Measurements from ENCODE around the gene MUS81. TPM values are rescaled to one million over a fixed set of nuclear protein-coding genes. Genes with fewer than 3 reads are reported as not detected.

Gene MUS81
- total and polyA plus RNA-seq, 2 of the 13 experiments (the other 11 are each of a cell fraction or from before 2014, with no cell fraction given) = 25.6 to 30.2 TPM

DNA sequence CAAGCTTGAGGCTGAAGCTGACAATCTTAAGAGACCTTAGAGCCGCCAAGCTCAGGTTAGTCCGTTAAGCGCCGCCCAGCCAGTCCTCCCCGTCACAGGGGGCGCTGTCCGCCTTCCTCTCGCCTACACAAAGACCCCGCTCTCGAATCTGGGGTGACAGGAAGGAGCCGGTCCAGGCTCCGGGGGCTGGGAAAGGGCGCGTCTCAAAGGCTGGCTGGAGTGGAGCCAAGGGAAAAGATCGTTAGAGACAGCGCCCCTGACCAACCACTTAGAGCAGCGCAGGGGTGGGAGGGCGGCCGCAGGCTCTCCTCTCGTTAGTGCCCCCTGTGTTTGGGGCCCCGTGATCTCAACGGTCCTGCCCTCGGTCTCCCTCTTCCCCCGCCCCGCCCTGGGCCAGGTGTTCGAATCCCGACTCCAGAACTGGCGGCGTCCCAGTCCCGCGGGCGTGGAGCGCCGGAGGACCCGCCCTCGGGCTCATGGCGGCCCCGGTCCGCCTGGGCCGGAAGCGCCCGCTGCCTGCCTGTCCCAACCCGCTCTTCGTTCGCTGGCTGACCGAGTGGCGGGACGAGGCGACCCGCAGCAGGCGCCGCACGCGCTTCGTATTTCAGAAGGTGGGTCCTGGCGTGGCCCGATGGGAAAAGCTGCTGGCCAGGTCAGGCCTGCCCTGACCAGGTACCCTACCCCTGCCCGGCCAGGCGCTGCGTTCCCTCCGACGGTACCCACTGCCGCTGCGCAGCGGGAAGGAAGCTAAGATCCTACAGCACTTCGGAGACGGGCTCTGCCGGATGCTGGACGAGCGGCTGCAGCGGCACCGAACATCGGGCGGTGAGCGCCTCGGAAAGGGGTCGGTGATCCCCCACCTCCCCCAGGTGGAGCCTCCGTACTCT, at the start of gene MUS81 (continued):
- TF ChIP-seq PHB2 (IDR thresholded peaks at IDR 0.05; ENCODE audit: partially characterized antibody) (no peak), HMG20A (CRISPR knock-in tag; IDR thresholded peaks at IDR 0.05; ENCODE audit: borderline replicate concordance) (no peak), ZNF839 (CRISPR knock-in tag; IDR thresholded peaks at IDR 0.05; ENCODE audit: borderline replicate concordance) (no peak), ELF1 (CRISPR knock-in tag; IDR thresholded peaks at IDR 0.05) (peak; percentile 90), ZNF567 (CRISPR knock-in tag; IDR thresholded peaks at IDR 0.05; ENCODE audit: borderline replicate concordance) (no peak), NCOA1 (CRISPR knock-in tag; IDR thresholded peaks at IDR 0.05) (no peak; the same call in 1 of the 2 replicates), ZNF710 (CRISPR knock-in tag; IDR thresholded peaks at IDR 0.05; ENCODE audit: borderline replicate concordance) (no peak), GRHL1 (CRISPR knock-in tag; conservative IDR thresholded peaks at IDR 0.05) (no peak), ZNF333 (CRISPR knock-in tag; IDR thresholded peaks at IDR 0.05; ENCODE audit: borderline replicate concordance) (peak; percentile 66; the same call in 1 of the 2 replicates), ZNF709 (CRISPR knock-in tag; IDR thresholded peaks at IDR 0.05) (peak; percentile 86), HOXA3 (CRISPR knock-in tag; IDR thresholded peaks at IDR 0.05) (peak; percentile 87), ZNF232 (CRISPR knock-in tag; IDR thresholded peaks at IDR 0.05; ENCODE audit: borderline replicate concordance) (peak; percentile 0; the same call in 1 of the 2 replicates), ZFP37 (CRISPR knock-in tag; IDR thresholded peaks at IDR 0.05; ENCODE audit: borderline replicate concordance) (no peak), ZNF280D (CRISPR knock-in tag; IDR thresholded peaks at IDR 0.05) (no peak), POLR2AphosphoS5 (IDR thresholded peaks at IDR 0.05; ENCODE audit: low read depth, low read length) (peak; percentile 74), SP1 (IDR thresholded peaks at IDR 0.05) (no peak), SP1 (CRISPR knock-in tag; IDR thresholded peaks at IDR 0.05) (peak; percentile 79), RFX5 (IDR thresholded peaks at IDR 0.05; ENCODE audit: low read depth, low read length) (no peak), EEA1 (CRISPR knock-in tag; IDR thresholded peaks at IDR 0.05; ENCODE audit: borderline replicate concordance) (no peak; the same call in 1 of the 2 replicates)
- TF ChIP-seq, protein P1, sequence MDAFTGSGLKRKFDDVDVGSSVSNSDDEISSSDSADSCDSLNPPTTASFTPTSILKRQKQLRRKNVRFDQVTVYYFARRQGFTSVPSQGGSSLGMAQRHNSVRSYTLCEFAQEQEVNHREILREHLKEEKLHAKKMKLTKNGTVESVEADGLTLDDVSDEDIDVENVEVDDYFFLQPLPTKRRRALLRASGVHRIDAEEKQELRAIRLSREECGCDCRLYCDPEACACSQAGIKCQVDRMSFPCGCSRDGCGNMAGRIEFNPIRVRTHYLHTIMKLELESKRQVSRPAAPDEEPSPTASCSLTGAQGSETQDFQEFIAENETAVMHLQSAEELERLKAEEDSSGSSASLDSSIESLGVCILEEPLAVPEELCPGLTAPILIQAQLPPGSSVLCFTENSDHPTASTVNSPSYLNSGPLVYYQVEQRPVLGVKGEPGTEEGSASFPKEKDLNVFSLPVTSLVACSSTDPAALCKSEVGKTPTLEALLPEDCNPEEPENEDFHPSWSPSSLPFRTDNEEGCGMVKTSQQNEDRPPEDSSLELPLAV (CRISPR knock-in tag; conservative IDR thresholded peaks at IDR 0.05; ENCODE audit: low read depth) = no peak
- TF ChIP-seq, protein P2, sequence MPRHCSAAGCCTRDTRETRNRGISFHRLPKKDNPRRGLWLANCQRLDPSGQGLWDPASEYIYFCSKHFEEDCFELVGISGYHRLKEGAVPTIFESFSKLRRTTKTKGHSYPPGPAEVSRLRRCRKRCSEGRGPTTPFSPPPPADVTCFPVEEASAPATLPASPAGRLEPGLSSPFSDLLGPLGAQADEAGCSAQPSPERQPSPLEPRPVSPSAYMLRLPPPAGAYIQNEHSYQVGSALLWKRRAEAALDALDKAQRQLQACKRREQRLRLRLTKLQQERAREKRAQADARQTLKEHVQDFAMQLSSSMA (CRISPR knock-in tag; IDR thresholded peaks at IDR 0.05) = no peak

All from HepG2 (cell line).